ENCODE results near the gene SEPTIN6. TPM values are rescaled to one million over a fixed set of nuclear protein-coding genes. Genes with fewer than 3 reads are reported as not detected.

SEPTIN6 gene
- total and polyA plus RNA-seq, 2 experiments from 2014 or later: 21.3 to 31.4 TPM

DNA sequence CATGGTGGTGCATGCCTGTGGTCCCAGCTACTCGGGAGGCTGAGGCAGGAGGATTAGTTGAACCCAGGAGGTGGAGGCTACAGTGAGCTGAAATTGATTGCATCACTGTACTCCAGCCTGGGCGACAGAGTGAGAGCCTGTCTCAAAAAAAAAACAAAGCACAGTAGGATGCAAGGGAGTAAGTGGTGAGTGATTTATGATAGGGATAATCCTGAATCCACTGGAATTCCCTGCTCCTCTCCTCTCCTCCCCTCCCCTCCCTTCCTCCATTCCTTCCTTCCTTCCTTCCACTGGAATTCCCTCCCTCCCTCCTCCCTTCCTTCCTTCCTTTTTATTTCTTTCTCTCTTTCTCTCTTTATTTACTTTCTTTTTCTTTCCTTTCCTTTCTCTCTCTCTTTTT lies 45.9 kb downstream of the SEPTIN6 start:
- WGBS (ENCODE audit: low lambda C conversion rate, missing lambda C conversion rate): 53% methylated on average over 2 of the region's 2 CpGs
- Histone ChIP-seq H3K4me1 (ENCODE audit: insufficient read depth) (no peaks in the 10 kb centered on the region), H3K4me2 (no peak overlapping the region), H2AFZ (no peak overlapping the region), H3K9me2 (replicated peaks; ENCODE audit: insufficient read depth) (no peaks in the 10 kb centered on the region), H4K20me1 (ENCODE audit: insufficient read depth, poor library complexity, severe bottlenecking) (no peaks in the 10 kb centered on the region), H3K79me2 (no peaks in the 10 kb centered on the region), H3K9me3 (ENCODE audit: low read depth) (no peaks in the 10 kb centered on the region), H3K4me3 (no peak overlapping the region), H3K27me3 (no peaks in the 10 kb centered on the region), H3K27ac (no peak overlapping the region), H3K36me3 (replicated peaks; ENCODE audit: insufficient read depth, low read depth) (no peaks in the 10 kb centered on the region)
- DNase-seq (ENCODE audit: low spot score): no peak
- no peak for TF ChIP-seq EZH2phosphoT487 (IDR thresholded peaks at IDR 0.05; ENCODE audit: low read depth, severe bottlenecking, unreplicated experiment)
- TF ChIP-seq EZH2 (IDR thresholded peaks at IDR 0.05; ENCODE audit: borderline replicate concordance): no peak
- TF ChIP-seq, protein P1, sequence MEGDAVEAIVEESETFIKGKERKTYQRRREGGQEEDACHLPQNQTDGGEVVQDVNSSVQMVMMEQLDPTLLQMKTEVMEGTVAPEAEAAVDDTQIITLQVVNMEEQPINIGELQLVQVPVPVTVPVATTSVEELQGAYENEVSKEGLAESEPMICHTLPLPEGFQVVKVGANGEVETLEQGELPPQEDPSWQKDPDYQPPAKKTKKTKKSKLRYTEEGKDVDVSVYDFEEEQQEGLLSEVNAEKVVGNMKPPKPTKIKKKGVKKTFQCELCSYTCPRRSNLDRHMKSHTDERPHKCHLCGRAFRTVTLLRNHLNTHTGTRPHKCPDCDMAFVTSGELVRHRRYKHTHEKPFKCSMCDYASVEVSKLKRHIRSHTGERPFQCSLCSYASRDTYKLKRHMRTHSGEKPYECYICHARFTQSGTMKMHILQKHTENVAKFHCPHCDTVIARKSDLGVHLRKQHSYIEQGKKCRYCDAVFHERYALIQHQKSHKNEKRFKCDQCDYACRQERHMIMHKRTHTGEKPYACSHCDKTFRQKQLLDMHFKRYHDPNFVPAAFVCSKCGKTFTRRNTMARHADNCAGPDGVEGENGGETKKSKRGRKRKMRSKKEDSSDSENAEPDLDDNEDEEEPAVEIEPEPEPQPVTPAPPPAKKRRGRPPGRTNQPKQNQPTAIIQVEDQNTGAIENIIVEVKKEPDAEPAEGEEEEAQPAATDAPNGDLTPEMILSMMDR (IDR thresholded peaks at IDR 0.05; ENCODE audit: poor library complexity): no peak

DNA sequence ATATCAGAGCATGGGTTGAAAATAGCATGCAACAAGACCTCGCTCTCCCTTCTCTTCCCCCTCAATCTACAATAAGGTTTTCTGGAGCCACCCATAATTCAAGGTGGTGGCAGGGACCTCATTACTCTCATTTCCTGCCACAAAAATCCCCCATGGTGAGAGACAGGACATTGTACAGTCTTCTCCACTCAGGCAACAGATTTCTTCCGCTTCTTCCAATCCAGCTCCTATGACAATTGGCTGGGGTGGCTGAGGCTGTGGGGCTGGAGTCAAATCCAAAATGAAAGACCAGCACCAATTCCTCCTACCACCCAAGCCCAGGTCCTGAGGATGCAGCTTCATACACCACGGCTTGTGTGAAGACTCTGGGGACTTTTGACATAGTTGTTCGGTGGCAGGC lies 46.5 kb downstream of the SEPTIN6 start:
- H3K4me1 ChIP-seq (ENCODE audit: insufficient read depth): no peaks in the 10 kb centered on the region
- no peaks in the 10 kb centered on the region for H3K36me3 ChIP-seq (replicated peaks; ENCODE audit: insufficient read depth, low read depth)
- H3K4me3 ChIP-seq: no peak overlapping the region
- whole genome bisulfite sequencing (ENCODE audit: low lambda C conversion rate, missing lambda C conversion rate): 86% methylated on average over 4 of the region's 4 CpGs
- H3K9me2 ChIP-seq (replicated peaks; ENCODE audit: insufficient read depth): no peaks in the 10 kb centered on the region
- no peak overlapping the region for H3K4me2 ChIP-seq
- H4K20me1 ChIP-seq (ENCODE audit: insufficient read depth, poor library complexity, severe bottlenecking): no peaks in the 10 kb centered on the region
- no peaks in the 10 kb centered on the region for H3K27me3 ChIP-seq
- no peak overlapping the region for H2AFZ ChIP-seq
- TF ChIP-seq EZH2phosphoT487 (IDR thresholded peaks at IDR 0.05; ENCODE audit: low read depth, severe bottlenecking, unreplicated experiment) (no peak), EZH2 (IDR thresholded peaks at IDR 0.05; ENCODE audit: borderline replicate concordance) (no peak)
- TF ChIP-seq, protein P1 (IDR thresholded peaks at IDR 0.05; ENCODE audit: poor library complexity): no peak
- no peaks in the 10 kb centered on the region for H3K79me2 ChIP-seq
- DNase-seq (ENCODE audit: low spot score): no peak
- H3K9me3 ChIP-seq (ENCODE audit: low read depth): no peaks in the 10 kb centered on the region
- no peak overlapping the region for H3K27ac ChIP-seq

DNA sequence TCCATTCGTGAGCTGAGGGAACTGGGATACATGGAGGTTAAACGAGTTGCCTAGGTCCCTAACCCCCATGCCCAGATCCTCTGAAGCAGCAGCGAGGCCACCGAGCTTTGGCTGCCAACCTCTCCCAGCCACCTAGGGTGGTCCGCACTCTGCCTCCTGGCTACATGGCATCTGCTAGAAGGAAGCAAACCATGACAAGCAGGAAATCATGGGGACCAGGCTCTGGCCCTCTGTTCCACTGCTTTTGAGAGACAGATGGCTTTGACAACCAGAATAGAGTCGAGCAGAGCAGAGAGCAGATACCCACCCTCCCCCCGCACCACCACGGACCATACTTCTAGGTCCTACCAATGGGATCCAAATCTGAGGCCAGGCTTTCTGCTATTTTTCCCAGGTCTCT lies 49.3 kb downstream of the SEPTIN6 start:
- Histone ChIP-seq H3K9me2 (replicated peaks; ENCODE audit: insufficient read depth) (no peaks in the 10 kb centered on the region), H3K27ac (no peak overlapping the region), H3K9me3 (ENCODE audit: low read depth) (no peaks in the 10 kb centered on the region), H3K79me2 (no peaks in the 10 kb centered on the region), H3K27me3 (no peaks in the 10 kb centered on the region), H2AFZ (no peak overlapping the region), H4K20me1 (ENCODE audit: insufficient read depth, poor library complexity, severe bottlenecking) (no peaks in the 10 kb centered on the region), H3K4me2 (no peak overlapping the region), H3K4me3 (no peak overlapping the region), H3K4me1 (ENCODE audit: insufficient read depth) (no peaks in the 10 kb centered on the region), H3K36me3 (replicated peaks; ENCODE audit: insufficient read depth, low read depth) (no peaks in the 10 kb centered on the region)
- TF ChIP-seq EZH2 (IDR thresholded peaks at IDR 0.05; ENCODE audit: borderline replicate concordance) (no peak), EZH2phosphoT487 (IDR thresholded peaks at IDR 0.05; ENCODE audit: low read depth, severe bottlenecking, unreplicated experiment) (no peak)
- TF ChIP-seq, protein P1 (IDR thresholded peaks at IDR 0.05; ENCODE audit: poor library complexity): no peak
- WGBS (ENCODE audit: low lambda C conversion rate, missing lambda C conversion rate): 81% methylated on average over 8 of the region's 8 CpGs
- no peak for DNase-seq (ENCODE audit: low spot score)

MicroRNAs encoded within 50 kb of the gene (microRNA counts, 767-probe panel; counts per million panel counts)
- microRNA hsa-miR-766-3p: not detected

Small RNA genes lying within 50 kb of the gene (microRNA-seq; reads per million reads assigned to microRNA genes)
- 103 reads per million, percentile 61 among the genes with 10 or more reads in this experiment for gene MIR766

Small RNA genes lying within 50 kb of the gene (small RNA-seq; reads per million reads assigned to genes)
- 17.4 reads per million, percentile 96 among the genes with 10 or more reads in this experiment for gene MIR766

Other genes starting within 250 kb of the SEPTIN6 start
- 343 and 383 TPM in 2 replicates for gene SLC25A5, start 224.7 kb downstream of the SEPTIN6 start, total RNA-seq
- 248 and 282 TPM in 2 replicates for gene SLC25A5, start 224.7 kb downstream of the SEPTIN6 start, polyA plus RNA-seq
- gene STEEP1, start 127.8 kb downstream of the SEPTIN6 start, total RNA-seq: 22.8 and 23.8 TPM in 2 replicates
- gene STEEP1, start 127.8 kb downstream of the SEPTIN6 start, polyA plus RNA-seq: 5.5 and 11.1 TPM in 2 replicates
- 48.9 and 54.5 TPM in 2 replicates for gene UBE2A, start 118.6 kb downstream of the SEPTIN6 start, total RNA-seq
- 64.4 and 72.6 TPM in 2 replicates for gene UBE2A, start 118.6 kb downstream of the SEPTIN6 start, polyA plus RNA-seq
- 5.8 and 9.0 TPM in 2 replicates for gene NKRF, start 86.7 kb downstream of the SEPTIN6 start, total RNA-seq
- 2.4 and 3.0 TPM in 2 replicates for gene NKRF, start 86.7 kb downstream of the SEPTIN6 start, polyA plus RNA-seq
- gene SOWAHD, start 65.4 kb upstream of the SEPTIN6 start, total RNA-seq: 0.24 and 1.00 TPM in 2 replicates
- gene SOWAHD, start 65.4 kb upstream of the SEPTIN6 start, polyA plus RNA-seq: 1.3 and 2.0 TPM in 2 replicates
- gene RPL39, start 98.5 kb upstream of the SEPTIN6 start, total RNA-seq: 6,564 and 8,635 TPM in 2 replicates
- gene RPL39, start 98.5 kb upstream of the SEPTIN6 start, polyA plus RNA-seq: 647 and 687 TPM in 2 replicates
- gene UPF3B, start 159.8 kb upstream of the SEPTIN6 start, total RNA-seq: 3.3 and 4.3 TPM in 2 replicates
- 6.7 and 11.0 TPM in 2 replicates for gene UPF3B, start 159.8 kb upstream of the SEPTIN6 start, polyA plus RNA-seq
- gene RNF113A, start 178.6 kb upstream of the SEPTIN6 start, total RNA-seq: 19.7 and 25.8 TPM in 2 replicates
- 14.1 and 19.7 TPM in 2 replicates for gene RNF113A, start 178.6 kb upstream of the SEPTIN6 start, polyA plus RNA-seq
- 68.3 and 84.4 TPM in 2 replicates for gene NDUFA1, start 178.7 kb upstream of the SEPTIN6 start, total RNA-seq
- 321 and 324 TPM in 2 replicates for gene NDUFA1, start 178.7 kb upstream of the SEPTIN6 start, polyA plus RNA-seq
- gene AKAP14, start 202.7 kb upstream of the SEPTIN6 start, total RNA-seq: not detected in 2 replicates
- not detected in 2 replicates for gene AKAP14, start 202.7 kb upstream of the SEPTIN6 start, polyA plus RNA-seq